Activated CD4-positive, alpha-beta T cell treated with anti-CD3 and anti-CD28 coated beads, Interleukin-2, Interleukin-4, amounts not matched to agents 100 ng/mL and 50 ng/mL, durations not matched to agents 16 hours and 8 hours (primary cell): Measurements from ENCODE around the gene OPRL1.

Experiments used
- DNase-seq: peaks from one replicate; pipeline ENCODE4 v3.0.0-alpha.2; 2020; ENCODE audit warnings: low spot score

OPRL1 gene

DNA sequence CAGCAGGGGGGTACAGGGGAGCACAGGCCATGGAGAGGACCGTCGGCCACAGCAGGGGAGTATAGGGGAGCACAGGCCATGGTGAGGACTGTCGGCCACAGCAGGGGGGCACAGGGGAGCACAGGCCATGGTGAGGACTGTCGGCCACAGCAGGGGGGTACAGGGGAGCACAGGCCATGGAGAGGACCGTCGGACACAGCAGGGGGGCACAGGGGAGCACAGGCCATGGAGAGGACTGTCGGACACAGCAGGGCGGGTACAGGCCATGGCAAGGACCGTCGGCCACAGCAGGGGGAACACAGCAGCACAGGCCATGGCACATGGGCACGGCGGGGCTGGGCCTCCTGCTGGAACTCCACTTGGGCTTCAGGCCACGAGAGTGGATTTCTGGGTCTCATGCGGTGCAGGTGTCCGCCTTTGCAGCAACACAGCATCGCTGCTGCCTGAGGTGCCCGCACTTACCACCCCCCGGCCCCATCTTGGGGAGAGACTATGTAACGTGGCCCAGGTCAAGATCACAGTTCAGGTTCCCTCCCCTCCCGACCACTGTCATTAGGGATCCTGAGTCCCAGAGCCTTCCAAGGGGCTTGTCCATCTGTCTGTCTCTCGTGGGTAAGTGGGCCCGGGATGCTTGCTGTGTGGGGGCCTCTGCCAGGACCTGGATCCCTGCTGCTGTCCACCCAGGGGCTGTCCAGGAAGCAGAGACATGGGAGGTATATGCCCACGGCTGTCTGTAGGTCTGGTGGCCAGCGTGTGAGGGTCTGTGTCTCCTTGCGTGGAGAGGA is 25.0 kb downstream of the OPRL1 start:
- no peak for DNase-seq

DNA sequence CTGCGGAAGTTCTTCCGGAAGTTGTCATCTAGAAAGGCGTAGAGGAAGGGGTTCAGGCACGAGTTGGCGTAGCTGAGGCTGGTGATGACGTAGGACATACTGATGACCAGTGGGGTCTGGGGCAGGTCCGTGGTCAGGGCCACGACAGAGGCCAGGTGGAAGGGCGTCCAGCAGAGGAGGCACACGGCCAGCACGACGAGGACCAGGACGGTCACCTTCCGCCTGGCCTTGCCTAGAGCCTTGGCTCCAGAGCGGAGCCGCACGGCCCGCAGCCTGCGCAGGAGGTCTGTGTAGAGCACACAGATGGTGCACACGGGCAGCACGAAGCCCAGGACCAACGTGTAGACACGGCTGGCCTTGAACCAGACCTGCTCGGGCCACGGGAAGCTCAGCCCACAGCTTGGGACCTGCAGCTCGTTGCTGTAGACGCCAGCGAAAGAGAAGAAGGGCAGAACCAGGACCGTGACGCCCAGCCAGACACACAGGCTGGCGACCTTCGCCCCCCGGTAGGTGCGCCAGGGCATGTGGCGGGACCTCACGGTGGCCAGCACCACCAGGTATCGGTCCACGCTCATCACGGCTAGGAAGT is 26.1 kb downstream of the OPRL1 start:
- no peak for DNase-seq

DNA sequence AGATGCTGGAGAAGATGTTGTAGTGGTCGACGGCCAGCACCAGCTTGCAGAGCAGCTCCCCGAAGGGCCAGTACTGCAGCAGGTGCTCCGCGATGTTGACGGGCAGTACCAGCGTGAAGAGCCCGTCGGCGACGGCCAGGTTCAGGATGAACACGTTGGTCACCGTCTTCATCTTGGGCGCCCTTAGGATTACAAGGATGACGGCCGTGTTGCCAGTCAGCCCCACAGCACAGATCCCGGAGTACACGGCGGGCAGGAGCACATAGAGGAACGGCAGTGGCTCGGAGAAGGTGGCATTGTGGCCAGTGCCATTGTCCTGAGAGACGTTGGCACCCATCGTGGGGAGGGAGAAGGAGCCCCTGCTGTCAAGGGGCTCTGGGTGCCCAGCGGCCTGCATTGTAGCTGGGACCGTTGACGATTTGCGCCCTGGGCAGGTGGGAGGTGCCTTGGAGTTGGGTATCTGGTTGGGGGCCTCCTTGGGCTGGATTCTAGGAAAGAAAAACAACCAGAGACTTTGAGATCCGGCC is 26.6 kb downstream of the OPRL1 start:
- no peak for DNase-seq

DNA sequence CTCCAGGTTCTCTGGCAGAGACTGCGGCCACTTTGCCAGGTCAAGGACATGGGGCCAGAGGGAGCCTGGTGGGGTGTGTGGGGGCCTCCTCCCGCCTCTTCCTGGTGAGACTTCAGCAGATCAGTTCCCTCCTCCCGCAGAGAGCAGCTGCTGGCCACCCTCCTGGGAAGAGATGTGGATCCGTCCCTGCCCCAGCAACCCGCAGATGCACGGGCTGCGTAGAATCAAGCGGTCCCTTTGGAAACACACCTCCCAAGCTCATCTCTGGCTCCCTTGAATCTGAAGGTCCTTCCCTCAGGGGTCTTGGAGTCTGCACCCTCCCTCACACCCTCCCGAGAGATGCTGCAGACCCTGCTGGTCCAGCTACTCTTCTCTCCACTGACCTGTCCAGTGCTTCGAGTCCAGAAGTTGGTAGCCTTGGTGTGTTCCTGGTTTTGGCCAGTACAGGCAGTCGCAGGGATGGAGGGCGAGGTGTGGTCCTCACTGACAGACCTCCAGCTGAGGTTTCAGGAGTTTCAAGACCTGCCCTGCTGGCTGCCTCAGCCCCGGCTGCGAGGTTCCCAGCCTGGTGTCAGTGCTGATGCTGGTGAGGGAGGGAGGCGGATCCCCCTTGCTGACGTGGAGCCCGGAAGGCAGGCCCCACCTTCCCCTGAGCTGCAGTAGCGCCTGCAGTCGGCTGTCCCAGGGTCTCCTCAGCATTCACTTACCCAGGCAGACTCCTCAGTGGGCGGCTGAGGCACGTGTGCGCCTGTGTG is 27.3 kb downstream of the OPRL1 start, which contains the start of gene NPBWR2:
TSS of gene NPBWR2 (minus strand) at position 585 of the 755 bp plus-strand sequence. CDS start 734 bp downstream, outside the sequence.
- DNase-seq: no peak

DNA sequence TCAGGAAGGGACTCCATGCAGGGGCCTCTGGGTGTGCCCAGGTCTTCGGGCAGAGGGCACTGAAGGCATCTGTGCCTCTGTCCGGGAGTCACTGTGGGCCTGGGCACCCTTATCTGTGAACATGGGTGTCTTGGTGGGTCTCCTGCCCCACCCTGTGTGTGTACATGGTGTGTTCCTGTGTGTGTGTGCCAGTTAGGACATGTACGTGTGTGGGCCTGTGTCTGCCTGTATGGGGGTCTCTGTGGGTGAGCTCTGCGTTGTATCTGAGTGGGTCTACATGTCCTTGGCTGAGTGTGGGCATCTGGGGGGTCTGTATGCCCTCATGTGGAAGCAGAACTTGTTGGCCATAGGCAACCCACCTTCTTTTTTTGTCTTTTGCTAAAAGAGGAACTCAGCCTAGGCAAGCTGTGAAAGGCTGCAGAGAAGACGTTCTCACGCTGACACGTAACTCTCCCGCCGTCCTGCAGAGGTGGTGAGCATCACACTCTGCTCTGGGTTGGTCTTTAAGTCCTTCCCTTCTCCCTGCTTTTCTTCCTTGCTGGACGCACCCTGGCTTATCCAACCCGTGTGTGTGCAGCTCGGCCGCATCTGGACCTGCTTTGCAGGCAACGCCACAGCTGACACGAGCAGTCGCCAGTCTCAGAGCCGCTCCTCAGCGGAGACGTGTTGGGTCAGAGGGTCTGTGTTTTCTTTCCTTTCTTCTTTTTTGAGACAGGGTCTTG is 28.0 kb downstream of the OPRL1 start:
- DNase-seq: no peak

DNA sequence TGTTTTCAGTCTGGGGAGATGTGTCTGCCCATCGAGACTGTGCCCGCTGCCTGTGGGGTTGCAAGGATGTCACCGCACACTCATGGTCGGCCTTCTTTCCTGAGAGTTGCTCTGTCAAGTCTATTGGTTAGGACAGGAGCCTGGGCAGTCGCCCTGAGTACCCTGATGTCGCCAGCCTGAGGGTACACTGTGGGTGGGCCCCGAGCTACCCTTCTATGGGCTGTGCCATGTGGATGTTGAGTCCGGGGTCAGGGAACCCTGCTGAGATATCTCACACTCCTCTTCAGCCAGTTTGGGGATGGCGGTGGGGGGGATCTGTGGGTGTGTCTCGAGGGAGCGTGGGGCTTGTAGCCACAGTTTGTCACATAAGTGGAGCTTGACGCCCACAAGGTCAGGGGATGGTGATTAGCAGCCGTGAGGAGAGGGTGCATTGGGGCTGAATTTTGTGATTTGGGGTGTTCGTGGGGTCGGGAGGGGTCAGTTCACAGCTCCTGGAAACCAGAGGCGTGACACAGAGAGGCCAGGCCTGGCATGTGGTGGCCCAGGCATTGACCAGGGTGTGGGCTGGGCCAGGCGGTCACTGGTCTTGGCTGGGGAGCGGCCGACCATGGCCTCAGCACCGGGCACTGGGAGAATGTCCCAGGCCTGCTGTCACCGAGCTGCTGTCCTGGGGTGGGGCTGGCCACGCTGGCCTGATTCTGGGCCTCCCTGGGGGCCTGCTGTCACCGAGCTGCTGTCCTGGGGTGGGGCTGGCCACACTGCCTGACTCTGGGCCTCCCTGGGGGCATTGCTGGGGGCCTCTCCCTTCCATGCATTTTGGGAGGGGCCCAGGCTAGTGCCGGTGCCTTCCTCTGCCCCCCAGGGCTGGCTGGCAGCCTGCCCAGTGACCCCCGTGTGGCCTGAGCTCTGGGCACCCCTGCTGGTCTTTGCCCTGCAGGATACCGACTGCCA is 29.1 kb downstream of the OPRL1 start:
- no peak for DNase-seq

DNA sequence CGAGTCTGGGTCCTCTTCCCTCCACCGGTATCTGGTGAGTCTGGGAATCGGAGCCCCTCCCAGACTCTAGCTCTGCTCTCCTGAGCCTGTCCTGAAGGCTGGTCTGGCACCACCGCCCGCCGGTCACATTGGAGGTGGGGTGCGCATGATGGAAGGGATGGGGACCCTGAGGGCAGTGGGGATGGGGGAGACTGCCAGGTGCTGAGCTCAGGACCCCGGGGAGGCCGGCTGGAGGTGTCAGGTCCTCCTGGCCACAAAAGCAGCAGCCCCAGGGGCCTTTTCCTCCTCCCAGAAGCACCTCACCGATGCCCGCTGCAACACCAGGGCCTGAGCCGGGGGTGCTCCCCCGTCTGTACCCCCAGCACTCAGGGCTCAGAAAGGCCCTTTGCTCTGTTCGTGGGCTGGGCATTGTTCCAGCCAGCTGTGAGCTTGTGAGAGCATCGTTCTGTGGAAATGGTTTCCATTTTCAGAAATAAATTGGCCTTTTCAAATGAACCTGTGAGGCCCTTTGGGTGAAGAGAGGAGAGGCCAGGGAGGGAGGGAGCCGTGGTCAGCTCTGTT is 30.0 kb downstream of the OPRL1 start:
- DNase-seq: no peak

DNA sequence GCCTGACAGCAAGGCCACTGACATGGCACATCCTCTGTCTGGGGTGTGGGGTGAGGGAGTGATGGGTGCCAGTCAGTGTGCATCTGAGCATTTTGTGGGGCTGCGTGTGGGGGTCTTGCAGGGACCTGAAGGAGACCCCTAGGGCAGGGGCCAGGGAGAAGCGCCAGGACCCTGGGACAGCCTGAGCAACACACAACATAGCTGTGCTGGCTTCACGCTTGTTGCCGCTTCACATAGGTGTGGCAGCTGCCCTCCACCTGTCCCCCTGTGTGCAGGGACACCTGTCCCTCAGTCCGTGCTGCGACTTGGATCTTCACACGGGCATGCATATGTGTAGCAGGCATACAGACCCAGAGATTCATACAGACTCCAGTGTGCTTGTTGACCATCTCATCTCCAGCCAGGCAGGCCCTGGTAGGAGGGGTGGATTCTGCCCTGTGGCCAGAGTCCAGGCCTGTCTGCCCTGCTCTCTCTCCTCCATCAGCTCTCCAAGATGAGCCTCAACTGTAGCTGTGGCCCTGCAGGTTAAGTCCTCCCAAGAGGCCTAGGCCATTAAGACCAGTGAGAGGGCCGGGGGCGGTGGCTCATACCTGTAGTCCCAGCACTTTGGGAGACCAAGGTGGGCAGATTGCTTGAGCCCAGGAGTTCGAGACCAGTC is 30.7 kb downstream of the OPRL1 start:
- no peak for DNase-seq

DNA sequence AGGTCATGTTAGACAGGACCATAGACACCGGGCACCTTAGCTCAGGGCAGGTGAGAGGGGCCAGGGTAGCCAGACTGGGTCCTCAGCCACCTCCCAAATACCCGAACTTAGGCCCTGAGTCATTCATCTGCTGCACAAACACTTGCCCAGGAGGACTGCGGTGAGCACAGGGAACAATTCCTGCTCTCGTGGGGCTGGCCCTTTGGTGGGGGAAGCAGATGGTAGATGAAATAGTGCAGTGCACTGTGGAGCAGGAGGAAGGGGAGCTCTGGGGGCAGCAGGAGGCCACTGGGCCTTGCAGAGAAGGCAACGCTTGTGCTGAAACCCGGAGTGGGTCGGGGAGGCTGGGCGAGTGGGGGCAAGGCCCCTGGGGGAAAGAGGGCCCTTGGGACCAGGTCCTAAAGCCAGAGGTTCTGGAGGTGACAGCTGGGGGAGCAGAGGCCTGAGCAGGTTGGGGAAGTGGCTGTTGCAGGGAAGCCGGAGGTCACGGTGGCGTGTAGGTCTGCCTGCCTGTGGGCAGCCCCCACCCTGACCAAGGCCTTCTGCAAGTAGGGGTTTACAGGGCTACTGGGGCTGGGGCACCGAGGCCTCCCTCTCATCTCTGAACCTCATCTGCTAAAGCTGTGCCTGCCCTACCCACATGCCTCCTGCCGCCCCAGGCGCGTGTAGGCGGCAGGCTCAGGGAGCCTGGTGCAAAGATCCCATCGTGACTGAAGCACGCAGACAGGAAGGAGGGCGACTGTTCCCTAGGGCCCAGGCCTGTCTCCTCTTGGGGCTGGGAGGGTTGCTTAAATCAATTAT is 32.2 kb downstream of the OPRL1 start:
- DNase-seq: no peak

DNA sequence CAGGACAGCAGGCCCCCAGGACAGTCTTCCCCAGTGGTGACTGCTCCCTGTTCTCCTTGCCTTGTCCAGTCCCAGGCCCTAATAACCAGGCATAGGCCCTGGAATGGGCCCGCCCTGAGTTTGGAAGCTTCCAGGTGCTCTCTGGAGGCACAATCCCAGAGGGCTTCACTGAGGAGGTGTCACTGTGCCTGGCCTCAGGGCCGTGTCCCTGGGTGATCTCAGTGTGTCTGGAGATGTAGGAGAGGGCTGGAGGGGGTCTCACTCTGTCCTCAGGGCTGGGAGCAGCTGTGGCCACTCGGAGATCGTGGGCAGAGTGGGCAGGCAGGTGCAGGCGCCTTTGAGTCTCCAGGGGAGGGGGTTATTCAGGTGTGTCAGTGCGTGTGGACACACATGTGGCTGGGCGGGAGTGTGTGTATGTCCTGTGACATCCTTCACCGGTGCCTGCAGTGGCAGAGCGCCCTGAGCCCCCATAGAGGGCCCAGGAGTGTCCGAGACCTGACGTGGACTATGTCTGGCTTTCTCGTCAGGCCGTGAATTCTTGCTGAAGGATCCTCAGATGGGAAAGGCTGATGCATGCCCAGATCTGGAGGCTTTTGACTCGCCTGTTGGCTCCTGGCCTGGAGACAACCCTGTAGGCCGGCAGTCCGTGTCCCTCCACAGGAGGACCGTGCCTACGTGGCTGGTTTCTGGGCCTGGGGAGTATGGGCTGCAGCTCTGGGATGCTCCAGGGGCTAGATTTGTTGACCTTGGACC is 33.0 kb downstream of the OPRL1 start:
- no peak for DNase-seq

DNA sequence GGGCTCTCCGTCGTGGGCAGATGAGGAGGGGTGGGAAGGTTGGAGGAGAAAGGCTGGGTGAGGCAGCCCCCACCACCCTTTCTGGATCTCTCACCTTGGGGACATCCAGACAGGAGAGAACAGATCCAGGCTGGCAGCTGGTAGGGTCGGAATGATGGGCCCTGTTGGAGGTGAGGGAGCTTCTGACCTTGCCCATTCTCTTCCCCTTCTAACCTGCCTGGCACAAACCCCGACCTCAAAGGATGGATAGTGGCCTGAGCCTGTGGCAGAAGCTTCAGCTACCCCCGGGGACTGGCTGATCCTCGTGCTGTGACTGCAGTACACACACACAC is 33.5 kb downstream of the OPRL1 start:
- DNase-seq: no peak

DNA sequence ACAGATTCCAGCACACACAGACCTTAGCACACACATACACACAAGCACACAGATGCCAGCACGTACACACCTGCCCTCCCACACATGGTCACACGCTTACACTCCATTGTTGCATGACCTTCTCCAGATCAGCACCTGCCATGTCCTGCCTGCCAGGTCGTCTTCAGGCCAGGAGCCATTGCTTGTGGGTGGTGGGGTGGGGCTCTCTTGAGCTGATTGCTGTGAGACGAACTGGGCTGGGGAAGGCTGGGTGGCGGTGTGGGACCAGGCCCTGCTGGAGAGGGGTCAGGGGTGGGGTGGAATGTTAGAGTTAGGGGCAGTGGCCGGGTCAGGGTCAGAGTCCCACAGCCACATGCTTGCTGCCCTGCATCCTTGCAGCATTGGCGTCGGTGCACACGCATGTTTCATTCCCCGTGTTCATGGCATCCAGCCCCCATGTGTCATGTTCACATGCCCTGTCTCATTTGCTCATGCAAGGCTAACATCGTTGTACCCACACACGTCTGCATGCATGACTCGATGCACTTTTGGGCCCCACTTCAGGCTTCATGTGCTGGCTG is 34.0 kb downstream of the OPRL1 start:
- DNase-seq: no peak

DNA sequence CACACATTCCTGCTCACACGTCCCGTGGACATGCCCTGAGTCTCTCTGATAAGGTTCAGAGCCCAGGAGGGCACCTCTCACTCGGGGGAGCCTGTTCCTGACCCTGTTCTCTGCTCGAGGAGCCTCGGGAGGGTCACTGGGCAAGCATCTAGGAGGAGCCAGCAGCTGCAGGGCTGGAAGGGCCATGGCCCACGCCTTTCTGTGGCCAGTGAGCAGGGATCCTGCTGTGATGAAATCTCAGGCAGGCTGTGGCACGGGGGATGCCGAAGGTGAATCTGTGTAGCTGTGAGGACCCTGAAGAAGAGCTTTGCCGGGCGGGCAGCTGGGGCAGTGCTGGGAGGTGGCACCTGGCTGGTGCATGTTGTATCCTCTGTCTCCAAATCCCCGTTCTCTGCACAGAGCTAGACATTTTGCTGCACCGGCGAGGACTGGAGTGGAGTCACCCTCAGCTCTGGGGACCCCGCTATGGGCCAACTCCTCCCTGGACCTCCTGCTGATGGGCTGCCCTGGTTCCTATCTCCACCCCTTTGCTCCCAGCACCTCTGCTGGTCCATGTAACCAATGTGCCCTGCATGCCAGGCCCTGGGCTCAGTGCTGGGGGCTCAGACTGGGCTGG is 34.6 kb downstream of the OPRL1 start:
- DNase-seq: no peak

DNA sequence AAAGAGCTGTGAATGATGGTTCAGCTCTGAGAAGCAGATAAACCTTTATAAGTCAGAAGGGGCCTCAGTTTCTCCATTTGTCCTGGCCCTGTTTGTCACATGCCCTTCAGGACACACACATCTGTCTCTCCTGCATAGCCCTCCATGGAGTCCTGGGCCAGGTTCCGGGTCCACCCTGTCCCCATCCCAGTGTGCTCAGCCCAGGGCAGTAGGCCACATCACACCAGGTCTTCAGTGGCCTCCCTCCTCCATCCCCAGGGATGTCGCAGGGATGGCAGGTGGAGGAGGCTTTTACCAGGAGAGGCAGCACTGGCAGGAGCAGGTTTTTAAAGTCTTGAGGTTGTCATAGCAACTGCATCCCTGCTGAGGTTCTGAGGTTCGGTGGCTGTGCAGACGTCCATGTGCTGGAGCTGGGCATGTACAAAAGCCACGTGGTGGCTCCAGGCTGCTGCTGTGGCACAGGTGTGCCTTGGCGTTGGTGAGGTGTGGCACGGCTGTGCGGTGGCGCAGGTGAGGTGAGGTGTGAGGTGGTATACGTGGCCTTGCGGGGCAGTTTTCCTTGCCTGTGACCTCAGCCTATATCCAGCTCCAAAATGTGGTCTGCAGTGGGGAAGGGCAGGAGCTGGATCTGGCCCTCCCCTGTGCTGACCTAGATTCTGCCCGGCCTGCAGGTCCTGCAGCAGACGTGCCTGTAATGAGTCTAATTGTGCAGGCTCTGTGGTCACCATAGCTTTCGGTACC is 35.5 kb downstream of the OPRL1 start:
- DNase-seq: no peak

DNA sequence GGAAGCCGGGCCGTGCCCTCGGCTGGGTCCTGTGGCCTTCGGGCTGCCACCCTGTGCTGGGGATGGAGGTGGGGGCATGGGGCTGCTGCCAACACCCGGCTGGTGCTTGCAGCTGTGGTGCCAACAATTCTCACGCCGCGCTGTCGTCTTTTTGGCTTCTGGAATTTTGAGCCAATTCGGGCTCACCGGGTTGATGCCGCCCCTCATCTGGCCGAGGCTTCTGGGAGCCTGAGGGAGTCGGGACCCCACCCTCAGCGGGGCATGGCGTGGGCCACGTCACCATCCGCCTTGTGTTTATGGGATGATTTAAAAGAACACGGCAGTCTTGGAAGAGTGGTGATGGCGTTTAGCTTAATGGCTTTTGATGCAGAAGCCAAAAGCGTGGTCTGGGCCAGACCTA is 36.1 kb downstream of the OPRL1 start:
- no peak for DNase-seq

DNA sequence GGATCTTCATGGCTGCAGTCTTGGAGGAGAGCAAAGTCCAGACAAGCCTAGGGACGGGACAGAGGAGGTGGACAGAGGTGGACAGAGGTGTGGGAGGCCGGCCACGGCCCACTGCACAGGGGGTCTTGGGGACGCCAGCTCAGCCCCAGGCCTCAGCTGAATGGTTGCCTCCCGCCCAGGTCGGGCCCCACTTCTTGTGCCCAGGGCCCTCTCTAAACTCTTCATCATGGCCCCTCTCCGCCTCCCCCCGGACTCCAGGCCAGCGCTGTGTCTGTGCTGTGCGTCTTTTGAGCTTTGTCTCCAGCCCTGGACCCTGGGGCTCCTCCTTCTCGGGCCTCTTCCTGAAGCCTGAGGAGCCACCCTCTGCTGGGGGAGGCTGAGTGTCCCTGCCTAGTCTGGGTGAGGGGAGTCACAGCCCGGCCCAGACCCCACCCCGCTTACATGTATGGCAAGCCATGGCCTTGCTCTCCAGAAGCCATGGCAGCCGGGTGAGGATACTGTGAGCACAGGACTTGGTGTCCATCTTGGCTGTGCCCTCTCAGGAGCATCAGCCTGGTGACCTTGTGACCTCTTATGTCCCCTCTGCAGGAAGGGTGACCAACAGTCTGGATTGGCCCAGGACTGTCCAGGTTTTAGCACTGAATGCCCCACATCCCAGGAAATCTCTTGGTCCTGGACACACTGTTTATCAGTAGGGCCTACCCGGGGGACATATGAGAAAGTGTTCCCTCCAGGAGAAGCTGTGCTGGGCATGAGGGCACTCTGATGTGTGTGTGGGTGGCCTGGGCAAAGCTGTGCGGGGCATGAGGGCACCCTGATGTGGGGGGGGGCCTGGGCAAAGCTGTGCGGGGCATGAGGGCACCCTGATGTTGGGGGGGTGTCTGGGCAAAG is 36.9 kb downstream of the OPRL1 start:
- DNase-seq: no peak
